Measurements from ENCODE around the gene SPRY1. TPM values are rescaled to one million over a fixed set of nuclear protein-coding genes. Genes with fewer than 3 reads are reported as not detected.

The SPRY1 gene, protein sequence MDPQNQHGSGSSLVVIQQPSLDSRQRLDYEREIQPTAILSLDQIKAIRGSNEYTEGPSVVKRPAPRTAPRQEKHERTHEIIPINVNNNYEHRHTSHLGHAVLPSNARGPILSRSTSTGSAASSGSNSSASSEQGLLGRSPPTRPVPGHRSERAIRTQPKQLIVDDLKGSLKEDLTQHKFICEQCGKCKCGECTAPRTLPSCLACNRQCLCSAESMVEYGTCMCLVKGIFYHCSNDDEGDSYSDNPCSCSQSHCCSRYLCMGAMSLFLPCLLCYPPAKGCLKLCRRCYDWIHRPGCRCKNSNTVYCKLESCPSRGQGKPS
- total RNA-seq (10 to 100 TPM; 11.1 to 12.6 TPM), polyA plus RNA-seq (10 to 100 TPM; 12.2 to 20.3 TPM)

GRCh38 chr4:123396307-123397143, at the start of gene SPRY1:
TSS of gene SPRY1 (plus strand) at chr4:123396795. CDS start at chr4:123401592, 4,797 bp downstream.
- TF ChIP-seq SP1 (IDR thresholded peaks at IDR 0.05), result peak; percentile 48
- peak; percentile 46 to 74 for TF ChIP-seq RAD21 (IDR thresholded peaks at IDR 0.05)
- peak in 1 of 2 donors; percentile 41 for TF ChIP-seq HNF4A (conservative IDR thresholded peaks at IDR 0.05)
- TF ChIP-seq TAF1 (conservative IDR thresholded peaks at IDR 0.05), result peak; percentile 85
- TF ChIP-seq FOXA1 (IDR thresholded peaks at IDR 0.05), result no peak
- TF ChIP-seq, protein P1, sequence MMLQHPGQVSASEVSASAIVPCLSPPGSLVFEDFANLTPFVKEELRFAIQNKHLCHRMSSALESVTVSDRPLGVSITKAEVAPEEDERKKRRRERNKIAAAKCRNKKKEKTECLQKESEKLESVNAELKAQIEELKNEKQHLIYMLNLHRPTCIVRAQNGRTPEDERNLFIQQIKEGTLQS (IDR thresholded peaks at IDR 0.05), result peak; percentile 53
- TF ChIP-seq, protein P2, sequence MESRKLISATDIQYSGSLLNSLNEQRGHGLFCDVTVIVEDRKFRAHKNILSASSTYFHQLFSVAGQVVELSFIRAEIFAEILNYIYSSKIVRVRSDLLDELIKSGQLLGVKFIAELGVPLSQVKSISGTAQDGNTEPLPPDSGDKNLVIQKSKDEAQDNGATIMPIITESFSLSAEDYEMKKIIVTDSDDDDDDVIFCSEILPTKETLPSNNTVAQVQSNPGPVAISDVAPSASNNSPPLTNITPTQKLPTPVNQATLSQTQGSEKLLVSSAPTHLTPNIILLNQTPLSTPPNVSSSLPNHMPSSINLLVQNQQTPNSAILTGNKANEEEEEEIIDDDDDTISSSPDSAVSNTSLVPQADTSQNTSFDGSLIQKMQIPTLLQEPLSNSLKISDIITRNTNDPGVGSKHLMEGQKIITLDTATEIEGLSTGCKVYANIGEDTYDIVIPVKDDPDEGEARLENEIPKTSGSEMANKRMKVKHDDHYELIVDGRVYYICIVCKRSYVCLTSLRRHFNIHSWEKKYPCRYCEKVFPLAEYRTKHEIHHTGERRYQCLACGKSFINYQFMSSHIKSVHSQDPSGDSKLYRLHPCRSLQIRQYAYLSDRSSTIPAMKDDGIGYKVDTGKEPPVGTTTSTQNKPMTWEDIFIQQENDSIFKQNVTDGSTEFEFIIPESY (IDR thresholded peaks at IDR 0.05), result peak; percentile 33
- TF ChIP-seq, protein P3, sequence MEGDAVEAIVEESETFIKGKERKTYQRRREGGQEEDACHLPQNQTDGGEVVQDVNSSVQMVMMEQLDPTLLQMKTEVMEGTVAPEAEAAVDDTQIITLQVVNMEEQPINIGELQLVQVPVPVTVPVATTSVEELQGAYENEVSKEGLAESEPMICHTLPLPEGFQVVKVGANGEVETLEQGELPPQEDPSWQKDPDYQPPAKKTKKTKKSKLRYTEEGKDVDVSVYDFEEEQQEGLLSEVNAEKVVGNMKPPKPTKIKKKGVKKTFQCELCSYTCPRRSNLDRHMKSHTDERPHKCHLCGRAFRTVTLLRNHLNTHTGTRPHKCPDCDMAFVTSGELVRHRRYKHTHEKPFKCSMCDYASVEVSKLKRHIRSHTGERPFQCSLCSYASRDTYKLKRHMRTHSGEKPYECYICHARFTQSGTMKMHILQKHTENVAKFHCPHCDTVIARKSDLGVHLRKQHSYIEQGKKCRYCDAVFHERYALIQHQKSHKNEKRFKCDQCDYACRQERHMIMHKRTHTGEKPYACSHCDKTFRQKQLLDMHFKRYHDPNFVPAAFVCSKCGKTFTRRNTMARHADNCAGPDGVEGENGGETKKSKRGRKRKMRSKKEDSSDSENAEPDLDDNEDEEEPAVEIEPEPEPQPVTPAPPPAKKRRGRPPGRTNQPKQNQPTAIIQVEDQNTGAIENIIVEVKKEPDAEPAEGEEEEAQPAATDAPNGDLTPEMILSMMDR (IDR thresholded peaks at IDR 0.05; ENCODE audit: low read depth, low read length, missing input control), result no peak
- TF ChIP-seq HNF4G (IDR thresholded peaks at IDR 0.05), result peak; percentile 8
- TF ChIP-seq EGR1 (IDR thresholded peaks at IDR 0.05; ENCODE audit: low read depth in 2 of 2), result no peak
- TF ChIP-seq, protein P4, sequence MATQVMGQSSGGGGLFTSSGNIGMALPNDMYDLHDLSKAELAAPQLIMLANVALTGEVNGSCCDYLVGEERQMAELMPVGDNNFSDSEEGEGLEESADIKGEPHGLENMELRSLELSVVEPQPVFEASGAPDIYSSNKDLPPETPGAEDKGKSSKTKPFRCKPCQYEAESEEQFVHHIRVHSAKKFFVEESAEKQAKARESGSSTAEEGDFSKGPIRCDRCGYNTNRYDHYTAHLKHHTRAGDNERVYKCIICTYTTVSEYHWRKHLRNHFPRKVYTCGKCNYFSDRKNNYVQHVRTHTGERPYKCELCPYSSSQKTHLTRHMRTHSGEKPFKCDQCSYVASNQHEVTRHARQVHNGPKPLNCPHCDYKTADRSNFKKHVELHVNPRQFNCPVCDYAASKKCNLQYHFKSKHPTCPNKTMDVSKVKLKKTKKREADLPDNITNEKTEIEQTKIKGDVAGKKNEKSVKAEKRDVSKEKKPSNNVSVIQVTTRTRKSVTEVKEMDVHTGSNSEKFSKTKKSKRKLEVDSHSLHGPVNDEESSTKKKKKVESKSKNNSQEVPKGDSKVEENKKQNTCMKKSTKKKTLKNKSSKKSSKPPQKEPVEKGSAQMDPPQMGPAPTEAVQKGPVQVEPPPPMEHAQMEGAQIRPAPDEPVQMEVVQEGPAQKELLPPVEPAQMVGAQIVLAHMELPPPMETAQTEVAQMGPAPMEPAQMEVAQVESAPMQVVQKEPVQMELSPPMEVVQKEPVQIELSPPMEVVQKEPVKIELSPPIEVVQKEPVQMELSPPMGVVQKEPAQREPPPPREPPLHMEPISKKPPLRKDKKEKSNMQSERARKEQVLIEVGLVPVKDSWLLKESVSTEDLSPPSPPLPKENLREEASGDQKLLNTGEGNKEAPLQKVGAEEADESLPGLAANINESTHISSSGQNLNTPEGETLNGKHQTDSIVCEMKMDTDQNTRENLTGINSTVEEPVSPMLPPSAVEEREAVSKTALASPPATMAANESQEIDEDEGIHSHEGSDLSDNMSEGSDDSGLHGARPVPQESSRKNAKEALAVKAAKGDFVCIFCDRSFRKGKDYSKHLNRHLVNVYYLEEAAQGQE (IDR thresholded peaks at IDR 0.05), result no peak
- TF ChIP-seq RXRA (IDR thresholded peaks at IDR 0.05), result peak; percentile 35 to 36
- TF ChIP-seq, protein P5, sequence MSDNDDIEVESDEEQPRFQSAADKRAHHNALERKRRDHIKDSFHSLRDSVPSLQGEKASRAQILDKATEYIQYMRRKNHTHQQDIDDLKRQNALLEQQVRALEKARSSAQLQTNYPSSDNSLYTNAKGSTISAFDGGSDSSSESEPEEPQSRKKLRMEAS (IDR thresholded peaks at IDR 0.05), result peak; percentile 52
- peak; percentile 46 for TF ChIP-seq YY1 (IDR thresholded peaks at IDR 0.05)
- TF ChIP-seq GABPA (IDR thresholded peaks at IDR 0.05 in 1 of 2, conservative IDR thresholded peaks at IDR 0.05 in 1 of 2), result peak; percentile 18 to 28
- TF ChIP-seq JUND (IDR thresholded peaks at IDR 0.05), result peak; percentile 69 to 76
- TF ChIP-seq NR2F2 (IDR thresholded peaks at IDR 0.05), result peak; percentile 36
- TF ChIP-seq FOXA2 (IDR thresholded peaks at IDR 0.05), result peak; percentile 21
- Histone ChIP-seq H3K27me3 (ENCODE audit: control insufficient read depth in 4 of 4, insufficient read depth in 4 of 4, low read length in 3 of 4) (no peaks in the 10 kb centered on the region), H3K4me3 (ENCODE audit: low read depth in 1 of 3, low read length in 3 of 3) (peak within 1 kb of the TSS; percentile 87 to 98 (median 94)), H3K36me3 (ENCODE audit: control insufficient read depth in 4 of 4, insufficient read depth in 3 of 4, low read depth in 1 of 4, low read length in 3 of 4) (peaks cover 0 to 2% (median 0%) of the 10 kb centered on the region in 4 donors), H3K27ac (ENCODE audit: low read depth in 1 of 2, low read length in 2 of 2) (peak within 1 kb of the TSS; percentile 92 to 93), H3K9ac (ENCODE audit: low read depth in 1 of 2, low read length in 2 of 2) (peak within 1 kb of the TSS; percentile 86 to 98), H3K9me3 (ENCODE audit: control insufficient read depth in 4 of 4, low read length in 3 of 4) (no peaks in the 10 kb centered on the region), H3K4me1 (ENCODE audit: control insufficient read depth in 4 of 4, insufficient read depth in 4 of 4, low read length in 3 of 4) (peaks cover 0 to 9% (median 2%) of the 10 kb centered on the region in 4 donors)
- under 1% methylated on average over 20 of the region's 20 CpGs for WGBS
- peak; percentile 82 for DNase-seq (ENCODE audit: low spot score)

All from liver (tissue), 9 donors.